ENCODE data around the gene CTLA4.
A peak's percentile ranks its signal among the peaks of the same experiment; 100 is the strongest.

Gene CTLA4

DNA sequence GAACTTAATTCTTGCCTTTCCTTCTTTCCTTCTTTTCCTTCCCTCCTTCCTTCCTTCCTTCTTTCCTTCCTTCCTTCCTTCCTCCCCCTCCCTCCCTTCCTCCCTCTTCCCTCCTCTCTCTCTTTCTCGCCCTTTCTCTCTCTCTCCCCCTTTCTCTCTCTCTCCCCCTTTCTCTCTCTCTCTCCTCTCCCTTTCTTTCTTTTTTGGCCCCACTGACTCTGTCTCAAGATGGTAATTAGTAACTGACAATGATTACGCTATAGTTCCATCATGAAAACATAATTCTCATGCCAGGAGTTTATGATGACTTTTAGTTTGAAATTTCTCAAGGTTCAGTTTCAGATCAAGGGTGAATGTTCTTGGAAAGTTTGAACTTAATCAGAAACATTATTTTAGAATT lies 14.8 kb upstream of the CTLA4 start:
- no peaks in the 10 kb centered on the region for H3K36me3 ChIP-seq
- H4K20me1 ChIP-seq = no peaks in the 10 kb centered on the region
- no peaks in the 10 kb centered on the region for H3K27me3 ChIP-seq
- TF ChIP-seq Cebpa-rat (IDR thresholded peaks at IDR 0.05) = no peak
- peaks cover 0 to 24% (median 4%) of the 10 kb centered on the region in 10 experiments; a peak in 11 of 20 replicates for H3K4me1 ChIP-seq
- H3K4me3 ChIP-seq = no peak overlapping the region
- H3K9ac ChIP-seq = no peak overlapping the region
- no peaks in the 10 kb centered on the region for H3K9me3 ChIP-seq (replicated peaks in 1 of 11)
- no peak overlapping the region for H3K4me2 ChIP-seq
- H3K27ac ChIP-seq = no peak overlapping the region

DNA sequence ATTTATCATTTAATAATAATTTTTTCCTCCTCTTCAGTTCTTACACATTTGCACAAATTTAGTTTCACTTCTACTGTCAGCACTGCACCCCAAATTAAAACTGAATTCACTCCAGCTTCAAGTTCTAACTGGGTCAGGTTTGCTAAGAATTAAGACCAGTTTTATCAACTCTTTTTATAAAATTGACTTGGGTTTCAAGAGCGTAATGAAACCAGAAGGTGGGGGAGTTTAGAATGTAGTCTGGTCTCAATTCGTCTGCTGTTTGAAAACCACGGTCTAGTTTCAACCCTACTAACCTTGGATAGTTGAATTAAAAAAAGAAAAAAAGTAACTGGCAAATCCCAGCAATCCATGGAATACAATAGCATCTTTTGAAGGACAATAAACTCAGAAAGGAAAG lies 14.3 kb upstream of the CTLA4 start:
- Histone ChIP-seq H3K4me3 (no peak overlapping the region), H4K20me1 (no peaks in the 10 kb centered on the region), H3K4me2 (0 out of 22 replicates have a peak overlapping the region, but pooled peaks of 1 of the 11 experiments have one; percentile 8), H3K27me3 (no peaks in the 10 kb centered on the region), H3K9me3 (replicated peaks in 1 of 11) (no peaks in the 10 kb centered on the region), H3K27ac (no peak overlapping the region), H3K9ac (no peak overlapping the region), H3K4me1 (peaks cover 0 to 29% (median 5%) of the 10 kb centered on the region in 10 experiments; a peak in 11 of 20 replicates), H3K36me3 (no peaks in the 10 kb centered on the region)
- no peak for TF ChIP-seq Cebpa-rat (IDR thresholded peaks at IDR 0.05)

DNA sequence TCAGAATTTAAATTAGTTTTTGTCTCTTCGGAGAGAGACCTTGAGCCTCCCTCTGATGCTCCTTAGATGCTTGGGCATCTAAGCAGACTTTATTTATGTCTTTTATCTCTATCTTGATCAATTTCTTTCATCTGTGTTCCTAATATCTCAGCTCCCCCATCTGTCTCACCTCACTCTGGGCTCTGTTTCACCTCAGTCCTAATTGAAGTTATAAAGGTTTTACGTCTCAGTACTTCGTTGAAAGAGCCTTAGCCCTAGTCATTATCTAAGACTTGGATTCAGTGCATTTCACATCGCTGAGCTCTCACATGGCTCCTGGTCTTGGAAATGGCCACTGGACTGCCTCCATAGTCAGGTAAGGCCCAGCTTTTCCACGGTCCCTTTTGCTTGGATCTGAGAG lies 13.8 kb upstream of the CTLA4 start:
- no peak for TF ChIP-seq Cebpa-rat (IDR thresholded peaks at IDR 0.05)

DNA sequence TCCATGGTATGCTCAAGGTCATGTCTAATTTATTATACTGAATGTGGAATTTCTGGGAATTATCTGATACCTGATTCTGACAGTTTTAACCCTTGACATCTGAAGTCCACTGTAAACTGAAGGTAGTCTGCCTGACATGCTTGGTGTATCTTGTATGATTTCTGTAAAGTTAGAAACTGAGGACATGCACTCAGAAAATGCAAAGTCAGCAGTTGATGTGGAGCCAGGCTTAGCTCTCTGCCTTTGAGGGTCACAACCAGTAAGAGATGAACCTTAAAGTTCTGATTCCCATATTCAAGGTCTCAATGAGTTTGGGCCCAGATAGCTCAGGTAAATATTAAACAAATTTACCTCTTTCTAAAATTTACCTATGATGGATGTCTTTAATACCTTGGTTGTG lies 12.3 kb upstream of the CTLA4 start:
- no peak for TF ChIP-seq Cebpa-rat (IDR thresholded peaks at IDR 0.05)

More for the DNA sequence above, 13.8 kb upstream of the CTLA4 start:
- Histone ChIP-seq H3K27ac (no peak overlapping the region), H3K27me3 (no peaks in the 10 kb centered on the region), H3K36me3 (no peaks in the 10 kb centered on the region), H3K4me3 (no peak overlapping the region), H3K4me2 (0 out of 22 replicates have a peak overlapping the region, but pooled peaks of 1 of the 11 experiments have one; percentile 8), H3K9ac (no peak overlapping the region), H4K20me1 (no peaks in the 10 kb centered on the region), H3K9me3 (replicated peaks in 1 of 11) (peaks cover 0 to 4% (median 0%) of the 10 kb centered on the region in 11 experiments; a peak in 3 of 22 replicates), H3K4me1 (peaks cover 0 to 34% (median 5%) of the 10 kb centered on the region in 10 experiments; a peak in 11 of 20 replicates)

DNA sequence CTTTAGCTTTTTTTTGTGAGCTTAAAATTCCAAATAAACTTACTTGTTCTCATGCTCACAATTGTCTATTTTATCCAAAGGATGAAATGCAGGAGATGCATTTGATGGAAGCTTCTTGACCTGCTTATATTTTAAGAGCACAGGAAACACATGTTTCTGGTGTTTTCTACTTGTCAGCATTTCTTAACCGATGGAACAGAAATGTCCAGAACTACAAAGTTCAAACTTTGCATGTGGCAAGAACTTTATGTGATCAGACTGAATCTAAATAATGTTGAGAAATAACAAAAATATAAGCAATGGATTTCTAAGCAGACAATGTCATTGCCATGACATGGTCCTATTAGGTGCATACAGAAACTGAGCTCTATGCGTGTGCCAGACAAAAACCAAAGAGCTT lies 9.9 kb upstream of the CTLA4 start:
- Histone ChIP-seq H4K20me1 (no peaks in the 10 kb centered on the region), H3K36me3 (no peaks in the 10 kb centered on the region), H3K4me3 (no peak overlapping the region), H3K27ac (peak overlapping the region in 2 of 11 experiments; percentile 26 to 59; a peak in 3 of 22 replicates), H3K27me3 (no peaks in the 10 kb centered on the region), H3K9ac (no peak overlapping the region), H3K9me3 (replicated peaks in 1 of 11) (peaks cover 0 to 6% (median 0%) of the 10 kb centered on the region in 11 experiments; a peak in 3 of 22 replicates), H3K4me2 (peak overlapping the region in 5 of 11 experiments; percentile 11 to 64 (median 38); a peak in 8 of 22 replicates), H3K4me1 (peaks cover 0 to 54% (median 5%) of the 10 kb centered on the region in 10 experiments; a peak in 11 of 20 replicates)
- no peak for TF ChIP-seq Cebpa-rat (IDR thresholded peaks at IDR 0.05)

More for the DNA sequence above, 12.3 kb upstream of the CTLA4 start:
- Histone ChIP-seq H3K36me3 (no peaks in the 10 kb centered on the region), H3K4me2 (no peak overlapping the region), H3K4me3 (no peak overlapping the region), H3K27me3 (no peaks in the 10 kb centered on the region), H3K9me3 (replicated peaks in 1 of 11) (peaks cover 0 to 6% (median 0%) of the 10 kb centered on the region in 11 experiments; a peak in 3 of 22 replicates), H3K9ac (no peak overlapping the region), H4K20me1 (no peaks in the 10 kb centered on the region), H3K27ac (no peak overlapping the region), H3K4me1 (peaks cover 0 to 45% (median 5%) of the 10 kb centered on the region in 10 experiments; a peak in 11 of 20 replicates)

DNA sequence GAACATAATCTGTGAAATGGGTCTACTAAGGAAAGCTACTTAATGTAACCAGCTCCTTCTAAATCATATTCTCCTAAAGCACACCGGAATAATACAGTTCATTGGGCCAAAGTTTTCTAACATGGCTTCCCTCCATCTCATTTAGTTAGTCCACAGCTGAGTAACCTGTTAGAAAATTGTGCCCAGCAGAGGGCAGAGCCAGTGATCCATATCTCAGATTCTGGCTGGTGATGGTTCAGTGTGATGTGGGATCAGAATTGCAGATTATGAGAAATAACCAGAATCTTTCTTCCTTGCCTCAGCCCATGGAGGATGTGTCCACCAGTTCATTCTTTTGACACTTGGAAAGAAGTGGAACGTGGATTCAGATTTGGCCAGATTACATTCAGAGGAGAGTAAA lies 9.4 kb upstream of the CTLA4 start:
- H3K9me3 ChIP-seq (replicated peaks in 1 of 11) = peaks cover 0 to 8% (median 0%) of the 10 kb centered on the region in 11 experiments; a peak in 4 of 22 replicates
- H3K27me3 ChIP-seq = no peaks in the 10 kb centered on the region
- TF ChIP-seq Cebpa-rat (IDR thresholded peaks at IDR 0.05) = no peak
- H3K4me1 ChIP-seq = peaks cover 0 to 54% (median 5%) of the 10 kb centered on the region in 10 experiments; a peak in 11 of 20 replicates
- peak overlapping the region in 4 of 11 experiments; percentile 17 to 64 (median 48); a peak in 6 of 22 replicates for H3K4me2 ChIP-seq
- H3K9ac ChIP-seq = no peak overlapping the region
- H4K20me1 ChIP-seq = no peaks in the 10 kb centered on the region
- H3K4me3 ChIP-seq = no peak overlapping the region
- H3K27ac ChIP-seq = peak overlapping the region in 2 of 11 experiments; percentile 26 to 59; a peak in 3 of 22 replicates
- H3K36me3 ChIP-seq = no peaks in the 10 kb centered on the region

DNA sequence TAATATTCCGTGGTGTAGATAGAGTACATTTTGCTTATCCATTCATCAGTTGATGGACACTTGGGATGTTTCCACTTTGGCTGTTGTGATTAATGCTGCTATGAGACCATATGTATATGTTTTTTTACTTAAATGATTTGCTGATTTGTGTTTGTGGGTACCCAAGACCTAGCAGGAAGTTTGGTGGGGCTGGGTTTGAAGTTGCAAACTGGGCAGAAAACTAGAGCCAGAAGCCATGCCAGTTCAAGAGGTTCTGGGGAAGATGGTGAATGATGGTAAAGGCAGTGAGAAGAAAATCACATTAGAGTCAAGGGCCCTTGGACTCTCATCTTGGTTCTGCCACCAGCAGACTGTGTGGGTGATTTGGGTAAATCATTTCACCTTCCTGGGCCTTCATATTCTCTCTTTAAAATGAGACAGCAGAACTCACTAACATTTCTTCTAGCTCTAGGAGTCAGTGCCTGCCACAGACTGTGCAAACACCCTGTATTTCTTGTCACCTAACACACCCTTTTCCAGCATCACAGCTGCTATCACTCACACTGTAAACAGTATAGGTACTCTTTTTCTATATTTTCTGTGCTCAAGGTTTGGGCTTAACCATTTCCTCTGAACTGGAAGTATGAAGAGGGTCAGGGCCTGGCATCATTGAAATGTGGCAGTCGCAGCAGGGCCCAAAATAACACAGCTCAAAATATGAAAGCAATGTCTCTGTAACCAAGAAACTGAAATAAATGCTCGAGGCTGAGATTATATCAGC lies 8.4 kb upstream of the CTLA4 start:
- H3K27ac ChIP-seq = peak overlapping the region in 1 of 11 experiments; percentile 32; a peak in 2 of 22 replicates
- no peak overlapping the region for H3K4me3 ChIP-seq
- H3K9me3 ChIP-seq (replicated peaks in 1 of 11) = peaks cover 0 to 19% (median 0%) of the 10 kb centered on the region in 11 experiments; a peak in 4 of 22 replicates
- H3K4me1 ChIP-seq = peaks cover 0 to 54% (median 5%) of the 10 kb centered on the region in 10 experiments; a peak in 11 of 20 replicates
- H3K36me3 ChIP-seq = no peaks in the 10 kb centered on the region
- no peak overlapping the region for H3K9ac ChIP-seq
- peak overlapping the region in 3 of 11 experiments; percentile 2 to 59 (median 40); a peak in 5 of 22 replicates for H3K4me2 ChIP-seq
- no peaks in the 10 kb centered on the region for H3K27me3 ChIP-seq
- no peak for TF ChIP-seq Cebpa-rat (IDR thresholded peaks at IDR 0.05)
- H4K20me1 ChIP-seq = no peaks in the 10 kb centered on the region

DNA sequence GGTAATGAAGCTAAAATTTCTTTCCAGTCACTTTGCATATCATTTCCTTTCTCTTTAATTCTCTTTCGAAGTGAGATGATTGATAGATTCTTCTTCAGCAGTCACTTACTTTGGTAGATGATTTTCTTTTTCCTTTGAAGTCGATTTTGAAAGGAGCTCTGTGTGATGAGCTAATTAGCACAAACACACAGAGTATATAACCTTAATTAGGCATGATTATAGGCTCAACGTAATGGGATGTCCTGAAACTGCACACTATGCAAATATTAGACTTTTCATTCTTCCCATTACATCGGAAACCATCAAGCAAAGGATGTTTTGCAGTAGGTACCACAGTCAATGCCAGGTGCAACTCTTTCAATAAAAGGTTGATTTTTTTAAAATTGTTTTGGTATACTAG lies 6.4 kb upstream of the CTLA4 start:
- no peaks in the 10 kb centered on the region for H3K27me3 ChIP-seq
- peak overlapping the region in 1 of 11 experiments; percentile 13; a peak in 1 of 22 replicates for H3K4me2 ChIP-seq
- H3K4me3 ChIP-seq = no peak overlapping the region

DNA sequence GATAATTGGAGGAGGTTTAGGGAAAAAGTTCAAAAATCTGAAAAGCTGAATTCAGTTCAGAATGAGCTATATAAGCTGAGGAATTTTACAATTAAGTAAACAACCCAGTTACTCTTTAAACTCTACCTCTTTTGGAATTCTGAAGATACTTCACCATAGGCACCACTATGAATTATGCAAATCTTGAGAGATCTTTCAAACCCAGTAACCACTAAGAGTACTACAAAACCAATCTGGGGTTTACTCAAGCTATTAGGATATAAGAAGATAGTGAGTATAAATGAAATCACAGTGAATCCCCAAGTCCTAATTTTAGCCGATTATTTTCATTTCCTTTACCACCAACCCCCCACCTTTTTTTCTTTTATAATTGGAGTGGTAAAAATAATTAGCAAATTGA lies 6.0 kb upstream of the CTLA4 start:
- TF ChIP-seq Cebpa-rat (IDR thresholded peaks at IDR 0.05) = no peak
- Histone ChIP-seq H3K4me3 (no peak overlapping the region), H3K27ac (no peak overlapping the region), H3K36me3 (no peaks in the 10 kb centered on the region), H3K4me2 (no peak overlapping the region), H3K27me3 (no peaks in the 10 kb centered on the region), H3K4me1 (peaks cover 0 to 59% (median 5%) of the 10 kb centered on the region in 10 experiments; a peak in 11 of 20 replicates), H3K9me3 (replicated peaks in 1 of 11) (peaks cover 0 to 27% (median 0%) of the 10 kb centered on the region in 11 experiments; a peak in 5 of 22 replicates), H4K20me1 (no peaks in the 10 kb centered on the region), H3K9ac (no peak overlapping the region)

More for the DNA sequence above, 6.4 kb upstream of the CTLA4 start:
- H3K4me1 ChIP-seq = peaks cover 0 to 60% (median 5%) of the 10 kb centered on the region in 10 experiments; a peak in 11 of 20 replicates
- no peak overlapping the region for H3K27ac ChIP-seq
- peaks cover 0 to 27% (median 0%) of the 10 kb centered on the region in 11 experiments; a peak in 5 of 22 replicates for H3K9me3 ChIP-seq (replicated peaks in 1 of 11)
- no peaks in the 10 kb centered on the region for H3K36me3 ChIP-seq
- no peak for TF ChIP-seq Cebpa-rat (IDR thresholded peaks at IDR 0.05)
- H4K20me1 ChIP-seq = no peaks in the 10 kb centered on the region
- no peak overlapping the region for H3K9ac ChIP-seq
